VCaP (cell line): ENCODE data around the gene KRT73.
A peak's percentile ranks its signal among the peaks of the same experiment; 100 is the strongest.

Experiments used
- H3K27ac ChIP-seq: fragments of 450-650 bp; 2 replicates; pipeline ENCODE4 v1.5.1; 2017
- CTCF ChIP-seq: fragments of 450-650 bp; conservative IDR thresholded peaks from 2 replicates; pipeline ENCODE4 v1.5.1; 2017; ENCODE audit warnings: mild to moderate bottlenecking, moderate library complexity

Gene KRT73

DNA sequence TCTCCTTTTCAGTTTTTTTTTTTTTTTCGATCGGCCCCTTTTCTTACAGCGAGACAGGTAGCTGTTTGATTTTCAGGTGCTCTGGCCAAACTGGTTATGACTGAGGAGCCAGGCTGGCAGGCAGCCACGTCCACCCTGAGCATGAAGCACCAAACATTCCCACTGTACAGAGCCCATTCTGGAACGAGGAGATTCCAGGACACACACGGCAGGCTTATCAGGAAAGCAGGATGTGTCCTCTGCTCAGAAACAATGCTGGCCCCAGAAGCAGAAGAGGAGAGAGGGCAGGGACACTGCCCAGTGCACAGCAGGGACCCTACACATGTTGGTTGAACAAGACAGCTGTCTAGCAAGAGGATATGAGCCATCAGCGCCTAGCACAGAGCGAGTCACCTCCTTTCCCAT is 37.4 kb upstream of the KRT73 start:
- H3K27ac ChIP-seq: peak overlapping the region; percentile 77
- no peak for TF ChIP-seq CTCF

- TF ChIP-seq CTCF: no peak
- H3K27ac ChIP-seq: peak overlapping the region; percentile 77
Measured at GRCh38 chr12:52655251-52655650, 36.9 kb upstream of the KRT73 start.

DNA sequence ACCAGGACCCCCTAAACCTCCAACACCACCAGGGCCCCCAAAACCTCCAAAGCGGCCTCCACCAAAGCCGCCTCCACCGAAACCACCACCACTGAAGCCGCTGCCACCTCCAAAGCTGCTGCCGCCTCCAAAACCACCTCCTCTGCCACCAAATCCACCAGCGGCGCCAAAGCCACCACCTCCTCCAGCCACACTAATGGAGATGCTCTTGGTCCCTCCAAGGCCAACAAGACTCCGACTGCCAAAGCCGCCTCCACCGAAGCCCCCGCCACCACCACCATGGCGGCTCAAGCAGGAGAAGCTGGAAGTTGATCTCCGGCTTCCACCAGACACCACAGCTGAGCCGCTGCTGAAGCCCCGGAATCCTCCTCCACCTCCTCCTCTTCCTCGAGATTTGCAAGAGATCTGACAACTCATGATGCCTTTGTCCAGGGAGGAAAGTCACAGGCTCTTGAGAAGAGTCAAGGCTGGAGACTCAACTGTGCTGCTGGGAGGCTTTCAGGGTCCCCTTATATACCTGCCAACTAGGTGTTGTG is 33.4 kb upstream of the KRT73 start, which contains the start of gene KRT2:
KRT2 (minus strand) TSS at position 486 of the 536 bp plus-strand sequence; CDS start at position 417, 69 bp downstream.
- TF ChIP-seq CTCF: no peak
- peak within 1 kb of the TSS; percentile 85 for H3K27ac ChIP-seq

DNA sequence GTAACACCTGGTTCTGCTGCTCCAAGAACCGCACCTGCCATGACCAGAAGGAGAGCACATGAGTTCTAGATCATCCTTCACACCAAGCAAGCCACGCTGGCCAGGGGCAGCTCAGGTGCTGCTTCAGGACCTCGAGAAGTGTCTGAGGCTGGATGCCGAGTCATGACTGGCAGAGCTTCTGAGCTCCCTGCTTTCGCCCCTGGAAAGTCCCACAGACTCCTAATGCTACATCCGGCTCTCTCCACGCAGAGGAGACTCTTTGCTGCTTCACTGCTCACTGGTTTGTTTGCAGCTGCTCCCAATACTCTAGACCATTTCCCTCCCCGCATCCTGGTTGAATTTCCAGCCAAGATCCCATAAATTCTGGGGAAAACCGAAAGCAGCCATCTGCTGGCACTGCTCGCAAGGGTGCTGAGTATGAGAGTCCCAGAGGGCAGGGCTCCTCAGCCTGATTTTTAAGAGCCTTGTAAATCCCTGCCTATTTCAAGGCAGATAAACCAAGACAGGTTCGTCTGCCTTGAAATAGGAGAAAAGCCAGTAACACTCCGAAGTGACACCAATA is 32.2 kb upstream of the KRT73 start:
- 0 out of 2 replicates have a peak, but pooled peaks have one; percentile 9 for TF ChIP-seq CTCF
- peak overlapping the region; percentile 85 for H3K27ac ChIP-seq

DNA sequence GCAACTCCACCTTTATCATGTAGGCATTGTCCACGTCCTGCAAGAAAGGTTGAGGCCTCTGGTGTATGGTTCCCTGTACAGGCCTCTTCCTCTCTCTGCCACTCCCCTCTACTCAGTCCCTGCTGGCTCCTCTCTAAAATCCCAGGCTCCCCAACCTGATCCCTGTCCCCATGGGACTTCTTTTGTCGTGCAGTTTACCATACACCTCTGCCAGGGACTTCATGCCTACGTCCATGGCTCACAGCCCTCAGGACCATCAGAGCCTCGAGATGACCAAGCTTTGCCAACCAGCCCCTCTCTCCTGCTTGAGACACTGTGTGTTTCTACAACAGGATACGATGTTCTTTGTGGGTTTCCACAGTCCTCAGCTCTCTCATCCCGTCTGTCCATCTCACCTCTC is 30.7 kb upstream of the KRT73 start:
- TF ChIP-seq CTCF: no peak
- peak overlapping the region; percentile 85; the same call in 1 of the 2 replicates for H3K27ac ChIP-seq

DNA sequence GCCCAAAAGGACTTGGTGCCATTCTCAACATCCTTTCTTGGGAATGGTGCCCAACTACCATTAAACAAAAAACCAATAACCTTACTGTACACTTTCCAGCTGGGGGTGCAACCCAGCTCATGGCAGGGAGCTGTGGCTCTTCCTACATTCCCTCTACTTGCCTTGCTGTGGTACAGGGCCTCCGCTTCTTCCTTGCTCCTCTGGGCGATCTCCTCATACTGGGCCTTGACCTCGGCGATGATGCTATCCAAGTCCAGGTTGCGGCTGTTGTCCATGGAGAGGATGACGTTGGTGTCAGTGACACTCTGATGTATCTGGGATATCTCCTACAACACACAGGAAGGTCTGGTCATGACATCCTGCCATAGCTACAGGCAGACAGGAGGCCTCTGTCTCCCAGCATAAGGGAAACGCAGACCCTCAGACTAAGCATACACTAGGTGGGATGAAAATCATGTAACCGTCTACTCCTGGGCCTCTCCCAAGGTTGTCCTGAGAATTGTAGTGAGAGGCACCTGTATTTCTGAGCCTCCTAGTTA is 29.7 kb upstream of the KRT73 start:
- no peak overlapping the region for H3K27ac ChIP-seq
- TF ChIP-seq CTCF: no peak

DNA sequence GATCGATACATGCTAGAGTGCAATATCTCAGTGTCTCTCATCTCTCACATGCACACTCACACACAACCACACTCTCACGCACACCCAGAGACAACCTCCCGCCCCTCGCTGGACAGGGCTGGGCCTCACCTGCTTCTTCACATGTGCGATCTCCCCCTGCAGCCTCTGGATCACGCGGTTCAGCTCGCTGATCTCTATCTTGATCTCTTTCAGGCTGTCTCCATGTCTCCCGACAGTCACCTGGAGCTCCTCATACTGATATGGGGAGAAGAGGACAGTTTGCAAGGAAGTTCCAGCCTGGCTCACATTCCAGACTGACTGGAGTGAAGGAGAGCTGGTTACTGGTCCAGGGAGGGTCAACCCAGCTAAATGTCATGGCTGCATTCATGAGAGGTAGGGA is 29.2 kb upstream of the KRT73 start:
- no peak for TF ChIP-seq CTCF
- no peak overlapping the region for H3K27ac ChIP-seq
